ENCODE data around the gene FAM50B. TPM values are rescaled to one million over a fixed set of nuclear protein-coding genes. Genes with fewer than 3 reads are reported as not detected.
"Not testable (repeated sequence)": the region's sequence is repeated elsewhere in the genome, so short reads cannot be mapped to it uniquely, and the experiment has no call there.

Gene FAM50B
- total RNA-seq, 1 experiment from 2014 or later, result 1.0 TPM

DNA sequence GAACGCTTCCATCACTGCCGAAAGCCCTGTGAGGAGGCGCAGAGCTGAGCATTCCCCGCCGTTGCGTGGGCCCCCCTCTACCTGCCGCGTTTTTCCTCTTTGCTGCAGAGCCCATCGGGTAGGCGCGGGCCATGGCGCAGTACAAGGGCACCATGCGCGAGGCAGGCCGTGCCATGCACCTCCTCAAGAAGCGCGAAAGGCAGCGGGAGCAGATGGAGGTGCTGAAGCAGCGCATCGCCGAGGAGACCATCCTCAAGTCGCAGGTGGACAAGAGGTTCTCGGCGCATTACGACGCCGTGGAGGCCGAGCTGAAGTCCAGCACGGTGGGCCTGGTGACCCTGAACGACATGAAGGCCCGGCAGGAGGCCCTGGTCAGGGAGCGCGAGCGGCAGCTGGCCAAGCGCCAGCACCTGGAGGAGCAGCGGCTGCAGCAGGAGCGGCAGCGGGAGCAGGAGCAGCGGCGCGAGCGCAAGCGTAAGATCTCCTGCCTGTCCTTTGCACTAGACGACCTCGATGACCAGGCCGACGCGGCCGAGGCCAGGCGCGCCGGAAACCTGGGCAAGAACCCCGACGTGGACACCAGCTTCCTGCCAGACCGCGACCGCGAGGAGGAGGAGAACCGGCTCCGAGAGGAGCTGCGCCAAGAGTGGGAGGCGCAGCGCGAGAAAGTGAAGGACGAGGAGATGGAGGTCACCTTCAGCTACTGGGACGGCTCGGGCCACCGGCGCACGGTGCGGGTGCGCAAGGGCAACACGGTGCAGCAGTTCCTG lies 693 bp downstream of the FAM50B start:
- DNase-seq (ENCODE audit: low read depth), result no peak

DNA sequence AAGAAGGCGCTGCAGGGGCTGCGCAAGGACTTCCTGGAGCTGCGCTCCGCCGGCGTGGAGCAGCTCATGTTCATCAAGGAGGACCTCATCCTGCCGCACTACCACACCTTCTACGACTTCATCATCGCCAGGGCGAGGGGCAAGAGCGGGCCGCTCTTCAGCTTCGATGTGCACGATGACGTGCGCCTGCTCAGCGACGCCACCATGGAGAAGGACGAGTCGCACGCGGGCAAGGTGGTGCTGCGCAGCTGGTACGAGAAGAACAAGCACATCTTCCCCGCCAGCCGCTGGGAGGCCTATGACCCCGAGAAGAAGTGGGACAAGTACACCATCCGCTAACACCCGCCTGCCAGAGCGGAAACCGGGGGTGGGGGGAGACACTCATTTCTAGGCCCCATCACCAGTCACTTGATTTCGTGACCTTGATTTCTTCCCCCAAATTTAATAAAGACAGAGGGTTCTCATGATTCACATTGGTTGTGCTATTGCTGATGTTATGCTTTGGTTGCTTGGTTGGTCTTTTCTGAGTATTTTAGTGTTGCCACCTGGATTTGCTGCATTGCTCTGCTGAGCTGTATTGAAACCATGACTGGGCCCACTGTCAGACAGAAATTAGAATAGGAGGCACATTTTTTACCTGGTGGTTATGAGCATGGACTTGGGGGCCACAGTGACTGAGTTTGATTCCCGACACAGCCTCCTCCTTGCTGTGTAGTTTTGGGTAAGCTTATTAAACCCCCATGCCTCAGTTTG lies 1.5 kb downstream of the FAM50B start:
- DNase-seq (ENCODE audit: low read depth), result no peak

DNA sequence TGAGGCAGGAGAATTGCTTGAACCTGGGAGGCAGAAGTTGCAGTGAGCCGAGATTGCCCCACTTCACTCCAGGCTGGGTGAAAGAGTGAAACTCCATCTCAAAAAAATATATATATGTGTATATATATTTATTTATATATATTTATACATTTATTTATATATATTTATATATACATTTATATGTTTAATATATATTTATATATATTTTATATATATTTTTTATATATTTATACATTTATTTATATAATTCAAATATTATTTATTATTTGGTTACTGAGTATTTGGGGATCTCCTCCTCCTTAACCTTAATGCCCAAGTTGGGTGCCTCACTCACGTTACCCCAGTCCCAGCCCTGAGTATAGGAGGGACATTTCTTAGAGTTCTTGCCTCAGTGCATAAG lies 2.7 kb downstream of the FAM50B start:
- no peak for DNase-seq (ENCODE audit: low read depth)

DNA sequence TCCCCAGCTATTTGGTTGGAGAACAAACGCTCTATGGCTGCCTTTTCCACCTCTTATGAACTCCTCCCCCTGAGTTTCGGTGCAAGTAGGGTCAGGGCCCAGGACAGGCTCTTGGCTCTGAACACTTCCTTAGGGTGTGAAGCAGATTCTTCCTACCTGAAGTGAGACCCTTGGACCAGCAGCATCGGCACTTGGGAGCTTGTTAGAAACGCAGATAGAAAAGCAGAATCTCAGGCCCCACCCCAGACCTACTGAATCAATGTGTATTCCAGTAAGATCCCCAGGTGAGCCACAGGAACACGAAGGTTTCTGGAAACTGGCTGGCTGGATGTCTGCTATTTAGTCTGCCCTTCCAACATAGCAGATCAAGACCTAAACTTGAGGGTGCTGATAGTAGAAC lies 3.2 kb downstream of the FAM50B start:
- DNase-seq (ENCODE audit: low read depth), result no peak

DNA sequence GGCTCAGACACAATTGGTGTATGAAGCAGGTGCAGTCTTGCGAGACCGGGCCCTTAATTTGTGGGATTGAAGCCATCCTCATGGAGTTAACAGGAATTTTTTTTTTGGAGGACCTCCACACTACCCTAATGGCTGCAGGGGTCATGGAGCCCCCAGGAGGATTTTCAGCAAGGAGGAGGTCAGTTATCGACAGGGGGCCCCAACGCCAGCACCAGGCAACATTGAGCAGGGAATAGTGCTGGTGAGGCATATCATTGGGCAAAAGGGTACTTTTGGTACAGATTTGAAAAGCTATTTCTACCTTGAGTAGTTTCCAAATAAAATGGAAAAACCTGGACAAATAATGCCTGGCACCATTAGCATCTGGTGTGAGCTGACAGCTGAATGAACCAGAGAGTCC lies 6.7 kb downstream of the FAM50B start:
- no peak for DNase-seq (ENCODE audit: low read depth)

DNA sequence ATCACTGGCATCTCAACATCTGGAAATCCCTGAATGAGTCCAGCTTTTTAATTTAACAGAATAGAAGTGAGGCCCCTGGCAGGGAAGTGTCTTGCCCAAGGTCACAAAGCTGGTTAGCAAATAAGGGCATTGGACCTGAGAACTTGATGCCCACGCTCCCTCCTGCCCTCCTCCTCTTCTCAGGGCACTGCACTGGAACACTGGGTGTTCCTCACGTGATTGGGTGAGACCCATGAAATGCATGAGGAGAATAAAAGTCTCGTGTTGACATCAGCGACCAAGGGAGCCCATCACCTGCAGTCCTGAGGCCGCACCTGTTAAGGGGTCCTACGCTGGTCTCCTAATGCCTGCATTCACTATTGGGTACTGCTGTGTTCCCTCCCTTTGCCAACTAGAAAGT lies 7.4 kb downstream of the FAM50B start:
- no peak for DNase-seq (ENCODE audit: low read depth)

DNA sequence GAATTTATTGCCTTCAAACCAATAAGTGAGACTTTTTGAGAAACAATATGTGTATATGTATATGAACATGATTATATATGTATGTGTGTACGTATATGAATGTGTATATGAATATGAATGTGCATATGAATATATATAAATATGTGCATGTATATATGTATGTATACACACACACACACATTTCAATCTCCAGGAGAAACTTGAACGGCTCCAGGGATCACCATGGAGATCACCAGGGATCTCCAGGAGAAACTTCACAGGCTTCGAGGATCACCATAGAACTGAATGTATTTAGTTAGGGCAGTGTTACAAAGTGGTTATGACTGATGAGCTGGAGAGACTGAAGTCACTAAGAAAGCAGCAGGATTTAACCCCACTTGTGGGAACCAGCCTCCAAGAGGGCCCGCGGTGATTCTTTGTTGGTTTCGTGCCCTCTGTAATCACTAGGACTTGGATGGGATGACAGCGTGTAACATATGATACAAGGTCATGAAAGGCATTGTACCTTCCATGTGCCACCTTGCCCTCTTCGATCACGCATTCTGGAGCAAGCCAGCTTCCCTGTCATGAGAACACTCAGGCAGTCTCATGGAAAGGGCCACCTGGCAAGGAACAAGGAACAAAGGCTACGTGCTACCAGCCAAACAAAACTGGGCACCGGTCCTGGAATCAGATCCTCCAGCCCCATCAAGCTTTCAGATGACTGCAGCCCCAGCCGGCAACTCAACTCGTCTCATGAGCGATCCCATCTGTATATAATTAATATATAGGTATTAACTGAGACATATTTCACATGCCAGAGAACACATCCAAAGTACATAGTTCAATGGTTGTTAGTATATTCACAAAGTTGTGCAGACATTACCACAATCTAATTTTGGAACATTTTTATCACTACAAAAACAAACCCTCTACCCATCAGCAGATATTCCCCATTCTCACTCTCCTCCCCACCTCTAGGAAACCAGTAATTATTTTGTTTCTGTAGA lies 8.6 kb downstream of the FAM50B start:
- no peak for DNase-seq (ENCODE audit: low read depth)

DNA sequence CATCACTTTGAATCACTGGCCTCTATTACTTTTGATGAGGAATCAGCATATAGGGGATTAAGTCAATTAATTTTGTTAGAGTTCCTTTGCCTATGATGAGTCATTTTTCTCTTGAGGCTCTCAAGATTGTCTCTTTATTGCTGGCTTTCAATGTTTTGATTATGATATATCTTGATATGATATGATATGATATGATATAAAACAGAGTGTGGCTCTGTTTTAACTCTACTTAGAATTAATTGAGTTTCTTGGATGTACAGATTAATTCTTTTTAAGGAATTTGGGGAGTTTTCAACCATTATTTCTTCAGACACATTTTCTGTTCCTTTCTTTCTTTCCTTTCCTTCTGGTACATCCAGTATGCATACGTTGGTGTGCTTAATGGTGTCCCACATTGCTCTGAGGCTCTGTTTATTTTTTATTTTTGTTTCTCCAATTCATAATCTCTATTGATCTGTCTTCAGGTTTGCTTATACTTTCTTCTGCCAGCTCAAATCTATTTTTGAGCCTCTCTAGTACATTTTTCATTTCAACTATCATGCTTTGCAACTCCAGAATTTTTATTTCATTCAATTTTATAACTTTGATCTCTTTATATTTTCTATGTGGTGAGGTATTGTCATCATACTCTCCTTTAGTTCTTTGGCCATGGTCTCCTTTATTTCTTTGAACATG lies 10.8 kb downstream of the FAM50B start:
- no peak for DNase-seq (ENCODE audit: low read depth)

DNA sequence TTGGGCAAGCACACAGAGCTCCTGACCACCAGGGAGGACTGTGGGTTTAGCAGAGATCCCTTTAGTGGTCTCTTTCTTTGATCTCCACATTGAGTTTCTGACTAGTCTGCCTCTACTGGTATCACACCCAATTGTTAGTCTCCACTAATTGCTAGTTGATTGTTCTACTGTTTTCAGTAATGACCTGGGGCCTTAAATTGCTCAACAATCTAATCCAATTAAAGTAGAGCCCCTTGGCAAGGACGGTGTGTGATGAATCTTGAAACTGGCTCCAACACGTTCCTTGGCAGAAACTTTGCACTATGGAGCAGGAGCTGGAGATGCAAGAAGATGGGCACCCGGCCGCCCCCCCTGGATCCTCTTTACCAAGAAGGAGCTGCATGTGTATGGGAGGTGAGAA lies 12.3 kb downstream of the FAM50B start:
- no peak for DNase-seq (ENCODE audit: low read depth)

DNA sequence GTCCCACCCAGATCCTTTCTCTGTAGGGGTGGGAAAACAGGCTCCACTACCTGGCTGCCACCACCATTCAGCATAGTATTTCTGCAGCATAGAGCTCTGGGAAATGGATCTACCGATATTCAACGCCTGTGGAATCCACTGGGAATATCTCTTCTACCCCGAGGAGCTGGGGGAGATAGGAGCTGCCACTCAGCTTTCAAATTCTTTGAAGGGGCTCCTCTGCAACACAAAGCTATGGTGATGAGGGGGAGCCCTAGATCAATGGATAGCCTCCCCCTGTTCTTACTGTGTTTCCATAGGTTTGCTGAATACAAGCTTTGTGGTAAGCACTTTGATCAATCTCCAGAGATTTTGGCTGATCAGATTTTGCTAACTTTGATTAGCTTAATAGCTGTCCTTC lies 12.9 kb downstream of the FAM50B start:
- no peak for DNase-seq (ENCODE audit: low read depth)

DNA sequence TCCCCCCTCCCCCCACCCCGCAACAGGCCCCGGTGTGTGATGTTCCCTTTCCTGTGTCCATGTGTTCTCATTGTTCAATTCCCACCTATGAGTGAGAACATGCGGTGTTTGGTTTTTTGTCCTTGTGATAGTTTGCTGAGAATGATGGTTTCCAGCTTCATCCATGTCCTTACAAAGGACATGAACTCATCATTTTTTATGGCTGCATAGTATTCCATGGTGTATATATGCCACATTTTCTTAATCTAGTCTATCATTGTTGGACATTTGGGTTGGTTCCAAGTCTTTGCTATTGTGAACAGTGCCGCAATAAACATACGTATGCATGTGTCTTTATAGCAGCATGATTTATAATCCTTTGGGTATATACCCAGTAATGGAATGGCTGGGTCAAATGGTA lies 14.1 kb downstream of the FAM50B start:
- DNase-seq (ENCODE audit: low read depth), result not testable (repeated sequence)

DNA sequence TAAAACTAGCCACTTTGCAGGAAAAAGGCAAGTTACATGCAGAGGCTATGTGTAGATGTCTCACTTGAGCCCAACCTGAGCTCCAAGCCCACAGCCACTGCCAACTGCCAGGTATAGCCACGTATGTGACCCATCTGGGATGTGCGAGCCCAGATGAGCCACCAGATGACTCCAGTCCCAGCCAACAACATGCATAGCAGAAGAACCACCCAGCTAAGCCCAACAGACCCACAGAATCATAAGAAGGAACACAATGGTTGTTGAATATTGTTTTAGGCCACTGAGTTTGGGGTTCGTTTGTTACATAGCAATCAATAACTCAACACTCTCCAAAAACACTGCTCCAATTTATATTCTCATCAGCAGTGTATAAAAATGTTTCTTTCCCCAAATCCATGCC lies 16.3 kb downstream of the FAM50B start:
- no peak for DNase-seq (ENCODE audit: low read depth)

DNA sequence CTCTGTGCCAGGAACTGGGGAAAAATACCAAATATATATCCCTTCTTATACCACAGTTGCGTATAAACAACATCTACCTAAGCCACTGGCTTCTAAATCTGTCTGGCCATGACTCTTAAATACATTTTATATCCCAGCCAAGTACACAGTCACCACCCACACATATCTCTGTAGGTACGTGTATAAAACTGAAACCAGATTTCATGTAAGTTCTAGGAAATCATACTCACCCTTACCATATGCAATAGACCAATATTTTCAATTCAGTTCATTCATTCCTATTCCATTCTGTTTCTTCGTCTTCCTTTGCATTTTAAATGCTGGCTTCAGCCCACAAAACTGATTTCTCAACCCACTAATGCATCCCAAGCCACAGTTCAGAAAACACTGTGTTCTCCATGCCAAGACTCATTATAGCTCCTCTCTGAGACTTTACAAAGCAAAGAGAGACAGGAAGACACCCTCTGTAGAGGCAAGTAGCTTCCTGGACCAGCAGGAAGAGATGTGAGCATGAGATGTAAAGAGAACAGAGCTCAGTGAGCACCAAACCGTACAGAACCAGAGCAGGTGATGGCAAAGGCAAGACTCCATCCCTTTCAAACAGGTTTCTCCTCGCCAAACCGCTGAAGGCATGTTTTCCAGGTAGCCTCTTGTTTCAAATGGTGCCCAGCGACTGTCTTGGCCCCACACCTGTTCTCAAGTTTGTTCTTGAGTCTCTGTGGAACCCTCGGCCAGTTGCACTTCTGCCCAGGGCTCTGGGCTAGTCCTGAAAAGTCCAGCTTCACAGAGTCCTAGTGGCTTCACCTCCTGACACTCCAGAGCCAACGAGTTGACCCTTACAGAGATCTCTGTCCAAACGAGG lies 18.7 kb downstream of the FAM50B start:
- no peak for DNase-seq (ENCODE audit: low read depth)

DNA sequence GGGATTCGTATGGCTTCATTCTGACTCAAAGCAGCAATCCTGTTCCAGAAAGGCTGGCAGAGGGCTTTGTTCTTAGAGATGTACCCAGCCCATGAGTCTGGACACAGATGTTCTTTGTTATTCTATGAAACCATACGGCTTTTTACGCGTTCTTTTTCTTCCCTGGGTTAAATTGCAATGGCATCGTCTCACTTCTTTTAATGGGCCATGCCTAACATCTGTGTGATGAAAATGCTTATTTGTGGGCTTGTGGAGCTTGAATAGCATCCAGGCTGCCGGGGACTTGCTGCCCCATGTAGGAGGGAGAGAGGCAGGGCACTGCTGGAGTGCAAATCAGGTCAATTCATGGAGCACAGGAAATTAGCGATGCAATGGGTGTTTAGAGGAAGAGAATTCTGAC lies 19.4 kb downstream of the FAM50B start:
- DNase-seq (ENCODE audit: low read depth), result no peak

DNA sequence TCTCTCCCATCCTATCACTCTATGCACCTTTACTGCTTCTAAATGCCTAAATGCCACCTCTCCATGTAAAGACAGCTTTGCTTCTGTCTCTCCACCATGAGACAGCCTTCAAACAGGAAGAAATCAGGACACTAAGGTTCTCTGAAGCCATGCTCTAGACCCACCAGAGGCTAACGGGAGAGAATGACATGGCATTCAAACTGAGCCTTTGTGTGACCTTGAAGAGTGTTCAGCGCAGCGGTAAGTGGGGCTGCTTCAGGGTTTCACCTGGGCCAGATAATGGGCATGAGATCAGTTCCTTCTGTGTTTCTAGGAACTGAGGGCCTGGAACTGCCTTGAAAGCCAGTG lies 20.1 kb downstream of the FAM50B start:
- DNase-seq (ENCODE audit: low read depth), result no peak

DNA sequence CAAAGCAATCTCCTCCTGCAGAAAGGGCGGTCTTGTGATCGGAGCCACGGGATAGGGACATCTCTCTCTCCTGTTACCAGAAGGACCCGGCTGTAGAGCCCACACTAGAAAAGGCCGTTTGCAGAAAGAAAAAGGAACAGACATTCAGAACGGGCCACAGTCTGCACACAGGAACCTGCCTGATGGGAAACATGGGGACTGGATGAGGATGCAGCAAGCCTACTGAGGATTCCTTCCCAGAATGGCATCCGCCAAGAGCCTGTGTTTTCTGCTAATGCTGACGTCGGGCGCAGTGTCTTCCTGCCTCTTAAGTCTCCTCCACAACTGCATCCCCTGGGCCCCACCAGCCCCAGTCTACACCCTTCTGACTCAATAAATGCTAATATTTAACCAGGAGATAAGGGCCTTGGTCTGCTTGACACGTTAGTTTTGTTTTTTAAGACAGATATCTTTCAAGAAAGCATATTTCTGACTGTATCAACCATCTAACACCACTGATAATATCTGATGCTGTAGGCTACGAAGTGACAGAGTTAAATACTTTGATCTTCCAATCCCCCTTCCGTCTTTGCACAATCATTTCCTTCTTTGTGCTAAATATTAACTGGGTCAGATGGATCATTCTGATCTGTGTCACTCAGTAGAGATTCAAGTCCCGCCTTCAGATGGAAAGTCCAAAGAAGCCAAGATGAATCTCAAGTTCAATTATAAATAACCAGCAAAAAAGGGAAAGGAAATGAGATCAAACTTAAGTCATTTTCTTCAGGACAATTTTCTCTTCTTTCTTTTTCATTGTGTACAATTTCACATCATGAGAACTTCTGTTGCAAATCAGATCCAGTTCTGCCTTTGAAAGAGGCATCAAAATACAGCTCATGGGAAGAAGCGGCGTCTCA lies 20.7 kb downstream of the FAM50B start:
- DNase-seq (ENCODE audit: low read depth), result no peak

DNA sequence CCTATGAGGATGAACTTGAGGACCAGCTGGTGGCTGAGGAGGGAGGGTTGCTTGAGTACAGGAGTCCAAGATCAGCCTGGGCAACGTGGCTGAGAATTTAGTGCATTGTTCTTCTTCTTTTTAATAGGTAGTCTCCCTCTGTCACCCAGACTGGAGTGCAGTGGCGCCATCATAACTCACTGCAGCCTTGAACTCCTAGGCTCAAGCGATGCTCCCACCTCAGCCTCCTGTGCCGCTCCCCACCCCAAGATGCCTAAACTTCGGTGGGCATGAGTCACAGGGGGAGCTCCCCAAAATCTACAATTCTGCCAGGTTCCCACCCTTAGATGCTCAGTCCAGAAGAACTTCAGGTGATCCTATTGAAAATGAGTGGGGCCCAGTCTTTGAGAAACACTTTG lies 21.4 kb downstream of the FAM50B start:
- DNase-seq (ENCODE audit: low read depth), result no peak

DNA sequence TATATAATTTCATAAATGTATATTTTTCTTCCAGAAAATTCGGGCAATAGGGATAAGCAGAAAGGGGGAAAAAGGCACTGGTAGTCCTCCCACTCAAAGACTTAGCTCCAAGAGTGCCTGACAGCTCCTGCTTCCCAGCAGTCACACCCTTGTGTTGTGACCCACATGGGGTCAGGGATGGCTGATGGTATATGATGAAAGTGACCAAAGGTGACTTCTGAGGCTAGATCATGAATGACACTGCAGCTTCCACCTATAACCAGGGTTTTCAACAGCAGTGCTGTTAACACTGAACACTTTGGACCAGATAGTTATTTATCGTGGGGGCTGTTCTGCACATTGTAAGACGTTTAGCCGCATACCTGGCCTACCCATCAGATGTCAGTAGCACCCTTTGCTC lies 22.3 kb downstream of the FAM50B start:
- DNase-seq (ENCODE audit: low read depth), result no peak

DNA sequence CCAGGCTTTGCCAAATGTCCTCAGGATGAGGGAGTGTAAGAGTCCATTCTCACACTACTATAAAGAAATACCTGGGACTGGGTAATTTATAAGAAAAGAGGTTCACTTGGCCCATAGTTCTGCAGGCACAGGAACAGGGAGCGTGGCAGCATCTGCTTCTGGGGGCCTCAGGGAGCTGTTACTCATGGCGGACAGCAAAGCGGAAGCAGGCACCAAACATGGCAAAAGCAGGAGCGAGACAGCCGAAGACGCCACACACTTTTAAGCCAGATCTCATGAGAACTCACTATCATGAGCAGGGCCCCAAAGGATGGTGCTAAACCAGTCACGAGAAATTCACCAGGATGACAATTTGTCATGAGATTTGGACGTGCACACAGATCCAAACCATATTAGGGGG lies 22.8 kb downstream of the FAM50B start:
- DNase-seq (ENCODE audit: low read depth), result no peak

DNA sequence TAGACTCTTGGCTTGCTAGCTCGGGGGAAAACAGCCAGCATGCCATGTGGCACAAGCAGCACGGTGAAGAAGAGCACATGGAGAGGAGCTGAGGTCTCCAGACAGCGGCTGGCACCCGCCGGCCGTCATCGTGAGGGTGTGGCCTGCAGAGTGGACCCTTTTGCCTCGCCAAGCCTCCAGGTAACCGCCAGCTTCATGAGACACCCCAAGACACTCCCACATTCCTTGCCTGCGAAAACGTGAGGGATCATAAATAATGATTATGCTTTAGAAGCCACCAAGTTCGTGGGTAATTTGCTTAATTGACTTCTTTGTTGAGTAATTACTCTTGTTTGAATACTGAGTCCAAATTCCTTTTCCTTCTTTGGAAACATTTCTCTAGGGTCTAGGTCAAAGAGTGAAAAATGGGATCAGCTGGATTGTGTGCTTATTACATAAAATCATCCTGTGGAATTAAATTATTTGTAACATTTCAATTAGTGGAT lies 23.2 kb downstream of the FAM50B start:
- no peak for DNase-seq (ENCODE audit: low read depth)
